Activated T-cell treated with anti-CD3 and anti-CD28 coated beads, Interleukin-2, amount 50 U/mL, for 48 hours (primary cell): ENCODE measurements around the gene PPP2R3B.
"Not testable (repeated sequence)": the region's sequence is repeated elsewhere in the genome, so short reads cannot be mapped to it uniquely, and the experiment has no call there.

Source experiments
- DNase-seq, 2 experiments: peaks; one replicate each; pipeline ENCODE4 v3.0.0-alpha.2; 2020

The PPP2R3B gene

GRCh38 chrX:336227-336626, 50.5 kb downstream of the PPP2R3B start:
- DNase-seq, result no peak

- DNase-seq, result no peak
Observed at GRCh38 chrX:335758-336155, 51.0 kb downstream of the PPP2R3B start.

GRCh38 chrX:334971-335757, 51.5 kb downstream of the PPP2R3B start:
- no peak for DNase-seq

GRCh38 chrX:334331-334891, 52.3 kb downstream of the PPP2R3B start:
- no peak for DNase-seq

- no peak for DNase-seq
Observed at GRCh38 chrX:333611-334311, 52.9 kb downstream of the PPP2R3B start.

- no peak for DNase-seq
Observed at GRCh38 chrX:332916-333610, 53.6 kb downstream of the PPP2R3B start.

- DNase-seq, result no peak
Observed at GRCh38 chrX:332496-332860, 54.2 kb downstream of the PPP2R3B start.

DNA sequence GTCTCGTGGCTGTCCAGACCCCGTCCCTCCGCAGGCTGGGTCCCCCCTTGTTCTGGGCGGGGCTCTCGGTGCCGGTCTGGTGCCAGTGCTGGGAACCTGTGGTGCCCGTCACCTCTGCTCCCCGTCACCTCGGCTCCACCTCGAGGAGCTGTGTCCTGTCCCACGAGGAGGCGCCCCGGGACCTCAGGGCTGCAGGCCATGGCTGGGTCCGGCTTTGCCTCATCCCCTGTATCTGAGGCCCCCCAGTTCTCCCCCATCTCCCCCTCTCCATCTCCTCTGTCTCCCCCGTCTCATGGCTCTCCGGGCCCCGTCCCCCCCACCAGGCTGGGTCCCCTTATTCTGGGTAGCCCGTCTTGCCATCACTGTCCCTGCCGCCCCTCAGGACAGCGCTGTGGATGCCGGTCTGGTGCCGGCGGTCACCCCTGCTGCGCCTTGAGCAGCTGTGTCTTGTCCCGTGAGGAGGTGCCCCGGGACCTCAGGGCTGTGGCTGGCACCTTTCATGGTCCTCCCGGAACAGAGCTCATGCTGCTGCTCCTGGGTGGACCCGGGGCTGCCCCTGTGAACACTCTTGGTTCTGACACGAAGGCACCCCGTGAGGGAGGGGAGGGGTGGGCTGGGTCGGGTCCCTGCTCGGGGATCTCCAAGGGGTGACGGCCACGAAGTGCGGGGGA, 54.7 kb downstream of the PPP2R3B start:
- no peak for DNase-seq

- DNase-seq, result no peak
Observed at GRCh38 chrX:331151-331824, 55.4 kb downstream of the PPP2R3B start.

GRCh38 chrX:330726-331150, 56.0 kb downstream of the PPP2R3B start:
- DNase-seq, result no peak

DNA sequence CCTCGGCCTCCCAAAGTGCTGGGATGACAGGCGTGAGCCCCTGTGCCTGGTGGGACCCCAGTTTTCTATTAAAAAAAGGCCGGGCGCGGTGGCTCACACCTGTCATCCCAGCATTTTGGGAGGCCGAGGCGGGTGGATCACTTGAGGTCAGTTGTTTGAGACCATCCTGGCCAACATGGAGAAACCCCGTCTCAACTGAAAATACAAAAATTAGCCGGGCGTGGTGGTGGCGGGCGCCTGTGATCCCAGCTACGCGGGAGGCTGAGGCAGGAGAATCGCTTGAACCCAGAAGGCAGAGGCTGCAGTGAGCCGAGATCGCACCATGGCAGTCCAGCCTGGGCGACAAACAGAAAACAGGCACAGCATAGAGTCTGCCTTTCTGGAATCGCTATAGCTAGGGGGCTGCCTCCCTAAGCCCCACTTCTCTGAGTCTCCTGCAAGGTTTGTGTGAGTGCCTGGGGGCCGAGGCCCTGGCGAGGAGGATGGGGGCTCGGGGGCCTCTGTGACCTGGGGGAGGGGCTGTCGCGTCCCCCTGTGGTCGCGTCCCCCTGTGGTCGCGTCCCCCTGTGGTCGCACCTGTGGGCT, 56.5 kb downstream of the PPP2R3B start:
- DNase-seq, result not testable (repeated sequence)

GRCh38 chrX:329291-329910, 57.3 kb downstream of the PPP2R3B start:
- no peak for DNase-seq

DNA sequence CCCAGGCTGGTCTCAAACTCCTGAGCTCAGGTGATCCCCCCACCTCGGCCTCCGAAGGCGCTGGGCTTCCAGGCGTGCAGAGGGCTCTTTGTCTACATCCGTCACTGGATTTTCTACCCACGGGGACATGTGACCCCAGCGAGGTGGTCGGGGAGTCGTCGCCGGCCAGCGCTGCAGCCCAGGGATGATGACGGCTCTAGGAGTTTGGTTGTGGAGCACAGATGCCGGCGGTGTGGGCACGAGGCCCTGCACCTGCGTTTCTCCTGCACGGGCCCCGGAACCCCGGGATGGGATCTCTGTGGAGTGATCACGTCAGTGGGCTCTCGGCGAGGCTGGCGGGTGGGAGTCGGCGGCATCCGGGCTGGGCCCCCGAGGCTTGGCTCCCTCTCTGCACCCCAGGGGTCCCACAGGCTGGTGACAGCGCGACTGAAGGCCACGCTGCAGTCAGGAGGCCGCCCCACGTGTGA, 59.0 kb downstream of the PPP2R3B start:
- no peak for DNase-seq

DNA sequence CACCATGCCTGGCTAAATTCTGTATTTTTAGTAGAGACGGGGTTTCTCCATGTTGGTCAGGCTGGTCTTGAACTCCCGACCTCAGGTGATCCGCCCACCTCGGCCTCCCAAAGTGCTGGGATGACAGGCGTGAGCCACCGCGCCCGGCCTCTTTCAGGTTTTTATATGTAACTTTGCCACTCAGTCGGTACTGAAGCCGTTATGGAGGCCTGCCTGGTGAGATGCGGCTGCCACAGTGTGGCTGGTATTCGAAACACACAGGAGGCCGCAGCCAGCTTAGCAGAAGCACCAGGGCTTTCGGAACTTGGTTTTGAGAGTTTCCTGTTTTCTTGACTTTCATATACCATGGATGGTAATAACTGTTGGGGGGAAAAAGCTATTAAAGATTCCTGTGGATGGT, 62.0 kb downstream of the PPP2R3B start:
- not testable (repeated sequence) for DNase-seq

DNA sequence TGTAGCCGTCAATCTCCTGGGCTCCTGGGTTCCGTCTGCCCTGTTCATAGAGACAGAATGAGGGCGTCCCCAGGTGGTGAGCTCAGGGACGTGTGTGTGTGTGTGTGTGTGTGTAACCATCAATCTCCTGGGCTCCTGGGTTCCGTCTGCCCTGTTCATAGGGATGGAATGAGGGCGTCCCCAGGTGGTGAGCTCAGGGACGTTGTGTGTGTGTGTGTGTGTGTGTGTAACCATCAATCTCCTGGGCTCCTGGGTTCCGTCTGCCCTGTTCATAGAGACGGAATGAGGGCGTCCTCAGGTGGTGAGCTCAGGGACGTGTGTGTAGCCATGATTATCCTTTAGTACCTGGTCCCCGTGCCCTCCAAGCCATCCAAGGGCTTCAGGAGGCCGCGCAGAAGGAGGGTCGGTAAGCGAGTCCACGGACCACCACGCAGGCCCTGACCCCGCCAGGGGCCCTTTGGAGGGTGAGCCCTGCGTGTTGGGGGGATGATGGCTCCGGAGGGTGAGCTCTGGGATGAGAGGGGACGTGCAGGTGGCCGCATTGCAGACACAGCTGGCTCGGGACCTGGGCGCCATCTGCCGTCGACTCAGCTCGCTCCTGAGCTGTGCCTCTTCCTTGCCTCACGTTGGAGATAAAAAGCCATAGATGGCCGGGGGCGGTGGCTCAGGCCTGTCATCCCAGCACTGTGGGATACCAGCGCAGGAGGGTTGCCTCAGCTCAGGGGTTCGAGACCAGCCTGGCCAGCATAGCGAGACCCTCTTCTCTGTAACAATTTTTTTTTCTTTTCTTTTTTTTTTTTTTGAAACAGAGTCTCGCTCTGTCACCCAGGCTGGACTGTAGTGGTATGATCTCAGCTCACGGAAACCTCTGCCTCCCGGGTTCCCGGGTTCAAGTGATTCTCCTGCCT, 62.7 kb downstream of the PPP2R3B start:
- no peak for DNase-seq

GRCh38 chrX:320126-320783, 66.5 kb downstream of the PPP2R3B start:
- no peak for DNase-seq

- peak in 1 of 2 experiments; percentile 39 for DNase-seq
Observed at GRCh38 chrX:319579-320125, 67.1 kb downstream of the PPP2R3B start.

DNA sequence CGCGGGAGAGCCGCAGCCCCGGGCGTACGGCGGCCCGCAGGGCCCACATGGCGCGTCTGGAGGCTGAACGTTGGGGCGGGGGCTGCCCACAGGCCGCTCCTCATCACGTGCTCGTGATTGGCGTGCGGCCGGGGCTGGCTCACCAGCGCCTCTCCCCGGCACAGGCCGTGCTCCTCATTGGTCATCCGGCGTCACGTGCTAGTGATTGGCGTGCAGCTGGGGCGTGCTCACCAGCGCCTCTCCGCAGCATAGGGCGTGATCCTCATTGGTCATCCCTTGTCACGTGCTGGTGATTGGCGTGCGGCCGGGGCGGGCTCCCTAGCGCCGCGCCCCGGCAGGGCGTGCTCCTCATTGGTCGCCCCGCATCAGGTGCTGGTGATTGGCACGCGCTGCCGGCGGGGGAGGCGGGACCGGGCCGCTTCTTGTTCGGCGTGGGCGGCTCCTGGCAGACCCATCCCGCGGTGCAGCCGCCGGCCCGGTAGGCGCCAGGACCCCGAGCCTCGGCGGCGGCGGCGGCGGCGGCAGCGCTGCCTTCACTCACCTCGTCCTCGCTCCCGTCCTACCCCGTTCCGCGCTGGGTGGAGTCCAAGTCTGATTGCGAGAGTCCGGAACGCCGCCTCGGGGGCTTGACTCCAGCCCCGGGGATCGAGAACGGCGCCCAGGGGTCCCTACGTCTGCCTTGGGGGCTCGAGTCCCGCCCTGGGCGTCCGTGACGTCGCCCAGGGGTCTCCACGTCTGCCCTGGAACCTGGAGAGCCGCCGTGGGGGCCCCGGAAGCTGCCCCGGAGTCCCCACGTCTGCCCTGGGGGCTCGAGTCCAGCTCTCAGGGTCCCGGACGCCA, 67.7 kb downstream of the PPP2R3B start, which contains the start of gene GTPBP6:
Gene GTPBP6, minus strand, starts transcription at position 58 of the 840 bp plus-strand sequence. Its CDS starts 9 bp downstream, at position 49.
- DNase-seq, result peak; percentile 97 to 98
